ENCODE results near the gene MYB. TPM values are rescaled to one million over a fixed set of nuclear protein-coding genes. Genes with fewer than 3 reads are reported as not detected.
A peak's percentile ranks its signal among the peaks of the same experiment; 100 is the strongest.

The MYB gene
- total RNA-seq, 1 donor from 2014 or later = 0.21 TPM

DNA sequence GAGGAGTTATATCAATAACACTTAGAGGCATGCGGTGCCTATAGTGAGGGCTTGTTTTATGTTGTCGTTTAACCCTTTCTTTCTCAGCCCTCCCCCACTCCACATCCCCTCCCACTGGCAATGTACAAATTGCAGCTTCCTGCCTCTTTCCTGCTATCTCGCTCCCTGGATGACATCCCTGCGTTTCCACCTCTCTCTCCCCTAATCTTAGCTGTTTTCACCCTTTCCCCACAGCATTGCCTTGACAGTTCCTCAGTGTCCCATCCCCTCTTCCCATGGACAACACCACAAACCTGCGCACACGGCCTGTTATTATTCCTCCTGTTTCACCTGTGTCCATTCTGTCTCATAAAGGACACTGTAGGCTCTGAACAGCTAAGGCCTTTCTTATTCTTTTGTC is 34.5 kb downstream of the MYB start:
- DNase-seq (ENCODE audit: low read depth) = no peak

DNA sequence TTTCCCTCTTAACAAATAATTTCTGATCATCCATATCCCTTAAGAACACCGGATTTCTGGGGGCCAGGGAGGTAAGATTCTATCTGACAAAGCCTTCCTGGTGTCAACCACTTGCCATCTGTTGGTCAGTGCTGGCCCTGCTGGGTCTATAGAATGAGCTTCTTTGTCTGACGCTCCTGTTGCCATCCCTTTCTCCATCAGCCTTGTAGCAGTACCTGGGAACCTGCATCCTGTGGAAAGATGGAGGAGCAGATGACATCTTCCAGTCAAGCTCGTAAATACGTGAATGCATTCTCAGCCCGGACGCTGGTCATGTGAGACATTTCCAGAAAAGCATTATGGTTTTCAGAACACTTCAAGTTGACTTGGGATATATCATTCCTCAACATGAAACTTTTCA is 36.6 kb downstream of the MYB start:
- DNase-seq (ENCODE audit: low read depth) = no peak

- no peak for DNase-seq (ENCODE audit: low read depth)
These were observed 38.2 kb downstream of the MYB start for GRCh38 chr6:135219346-135219745.

DNA sequence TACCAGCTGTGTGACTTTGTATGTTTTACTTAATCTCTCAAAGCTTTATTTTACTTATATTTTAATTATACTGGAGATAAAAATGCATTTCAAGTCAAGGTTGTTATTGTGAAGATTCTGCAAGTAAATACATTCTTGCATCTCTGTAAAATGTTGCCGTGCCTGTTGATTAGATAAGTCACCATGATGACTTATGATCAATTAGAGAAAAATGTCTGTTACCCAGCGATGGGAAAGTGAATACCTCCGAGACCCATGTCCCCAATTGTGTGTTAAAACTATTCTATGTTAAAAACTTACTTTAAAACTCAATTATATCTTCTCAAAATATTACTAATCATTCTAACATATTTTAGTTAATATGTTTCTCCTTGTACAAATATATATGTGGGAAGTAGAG is 39.9 kb downstream of the MYB start:
- DNase-seq (ENCODE audit: low read depth) = no peak

- DNase-seq (ENCODE audit: low read depth) = no peak
These were observed 40.4 kb downstream of the MYB start for GRCh38 chr6:135221505-135221904.

DNA sequence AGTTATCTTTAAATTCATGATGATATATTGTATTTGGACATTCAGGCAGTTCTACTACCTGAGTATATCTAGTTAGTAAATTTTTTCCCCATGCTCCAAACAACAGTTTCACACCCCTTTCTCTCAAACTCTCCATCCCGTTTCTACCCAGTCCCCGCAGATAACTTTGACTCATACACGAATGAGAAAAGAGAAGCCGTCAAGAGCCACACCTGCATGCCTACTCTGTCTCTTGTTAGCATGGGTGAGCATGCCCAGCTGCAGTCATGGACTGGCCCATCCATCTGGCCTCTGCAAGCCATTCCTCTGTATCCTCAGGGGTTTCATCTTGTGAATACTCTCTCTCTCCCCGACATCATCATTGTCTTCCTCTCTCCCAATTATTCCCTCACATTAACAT is 41.5 kb downstream of the MYB start:
- no peak for DNase-seq (ENCODE audit: low read depth)

DNA sequence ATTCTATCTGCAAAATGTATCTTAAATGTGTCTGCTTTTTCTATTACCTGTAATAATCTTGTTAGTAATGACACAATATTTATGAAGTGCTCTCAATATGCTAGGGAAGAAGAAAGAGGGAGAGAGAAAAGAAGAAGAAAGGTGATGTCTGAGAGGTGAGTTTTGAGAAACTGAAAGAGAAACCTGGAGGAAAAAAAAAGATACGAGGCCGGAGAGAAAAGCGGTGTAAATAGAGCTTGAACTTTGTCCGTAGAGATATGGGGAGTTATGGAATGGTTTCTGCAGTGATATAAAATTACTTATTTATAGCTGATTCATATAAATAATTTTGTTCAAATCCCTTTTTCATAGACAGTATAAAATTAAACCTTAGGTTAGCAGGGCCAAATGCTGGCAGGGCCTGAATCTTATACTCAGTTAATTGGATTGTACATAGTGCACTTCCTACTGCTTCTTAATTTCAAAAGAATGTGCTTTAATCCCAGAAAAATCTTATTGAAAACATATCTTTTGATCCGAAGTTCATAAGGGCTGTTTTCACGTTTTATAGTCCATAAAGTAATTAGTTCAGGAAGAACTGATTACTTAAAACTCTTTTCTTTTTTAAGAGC is 43.0 kb downstream of the MYB start:
- no peak for DNase-seq (ENCODE audit: low read depth)

DNA sequence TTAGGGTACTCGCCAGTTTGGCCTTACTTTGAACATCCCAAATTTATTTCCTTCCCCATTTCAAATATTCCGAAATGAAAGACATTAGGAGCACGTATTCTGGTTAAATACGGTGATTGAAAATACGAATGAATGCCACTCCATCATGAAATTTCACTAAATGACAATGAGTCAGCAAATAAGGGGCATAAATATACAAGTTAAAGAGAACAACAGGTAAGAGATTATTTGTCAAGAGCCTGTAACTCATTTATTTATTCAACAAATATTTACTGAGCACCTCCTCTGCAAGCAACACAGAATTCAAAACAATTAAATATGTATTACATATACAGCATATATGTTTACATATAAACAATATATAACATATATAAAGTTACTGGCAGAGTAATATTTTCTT is 44.8 kb downstream of the MYB start:
- no peak for DNase-seq (ENCODE audit: low read depth)

DNA sequence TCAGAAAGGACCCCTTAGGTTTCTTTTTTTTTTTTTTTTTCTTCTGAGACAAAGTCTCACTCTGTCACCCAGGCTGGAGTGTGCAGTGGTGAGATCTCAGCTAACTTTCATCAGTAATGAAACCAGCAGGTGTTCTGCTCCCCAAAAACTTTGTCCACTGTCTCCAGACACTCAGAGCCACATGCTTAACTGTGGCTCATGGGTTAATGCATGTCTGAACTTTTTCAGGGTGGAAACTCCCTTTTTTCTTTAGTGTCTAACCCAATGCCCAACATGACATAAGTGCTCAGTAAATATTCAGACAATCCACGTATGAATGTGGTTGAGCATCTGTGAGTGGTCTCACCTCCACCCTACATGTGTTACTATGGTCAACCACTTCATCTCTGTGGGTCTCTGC is 45.4 kb downstream of the MYB start:
- no peak for DNase-seq (ENCODE audit: low read depth)

DNA sequence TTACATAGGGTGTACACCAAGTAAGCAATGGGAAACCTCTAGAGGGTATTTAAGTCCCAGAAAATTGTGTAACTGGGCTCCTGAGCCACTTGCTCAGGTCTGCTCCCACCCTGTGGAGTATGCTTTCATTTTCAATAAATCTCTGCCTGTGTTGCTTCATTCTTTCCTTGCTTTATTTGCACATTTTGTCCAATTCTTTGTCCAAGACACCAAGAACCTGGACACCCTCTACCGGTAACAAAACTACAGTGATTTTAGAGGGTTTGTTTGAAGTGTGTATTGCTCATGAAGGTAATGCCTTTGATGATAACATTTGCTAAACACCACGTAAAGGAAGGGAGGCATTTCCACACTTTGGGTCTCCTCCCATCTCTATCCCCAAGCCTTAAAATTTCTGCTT is 46.2 kb downstream of the MYB start:
- DNase-seq (ENCODE audit: low read depth) = no peak

DNA sequence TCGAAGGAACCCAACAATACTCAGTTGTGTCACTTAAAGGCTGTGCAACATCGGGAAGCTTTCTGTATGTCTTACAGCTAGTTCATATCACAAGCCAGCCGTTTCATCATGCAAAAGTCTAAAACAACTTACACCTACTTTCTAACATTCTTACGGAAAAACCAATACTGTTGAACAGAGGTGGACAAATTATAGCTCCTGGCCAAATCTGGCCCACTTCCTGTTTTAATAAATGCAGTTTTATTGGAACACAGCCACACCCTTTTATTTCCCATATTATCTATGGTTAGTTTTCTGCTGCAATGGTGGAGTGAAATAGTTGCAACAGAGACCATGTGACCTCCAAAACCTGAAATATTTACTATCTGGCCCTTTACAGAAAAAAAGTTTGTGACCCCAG is 46.6 kb downstream of the MYB start:
- DNase-seq (ENCODE audit: low read depth) = no peak

GRCh38 chr6:135228486-135228885 is 47.4 kb downstream of the MYB start:
- no peak for DNase-seq (ENCODE audit: low read depth)

GRCh38 chr6:135229996-135230395 is 48.9 kb downstream of the MYB start:
- no peak for DNase-seq (ENCODE audit: low read depth)

DNA sequence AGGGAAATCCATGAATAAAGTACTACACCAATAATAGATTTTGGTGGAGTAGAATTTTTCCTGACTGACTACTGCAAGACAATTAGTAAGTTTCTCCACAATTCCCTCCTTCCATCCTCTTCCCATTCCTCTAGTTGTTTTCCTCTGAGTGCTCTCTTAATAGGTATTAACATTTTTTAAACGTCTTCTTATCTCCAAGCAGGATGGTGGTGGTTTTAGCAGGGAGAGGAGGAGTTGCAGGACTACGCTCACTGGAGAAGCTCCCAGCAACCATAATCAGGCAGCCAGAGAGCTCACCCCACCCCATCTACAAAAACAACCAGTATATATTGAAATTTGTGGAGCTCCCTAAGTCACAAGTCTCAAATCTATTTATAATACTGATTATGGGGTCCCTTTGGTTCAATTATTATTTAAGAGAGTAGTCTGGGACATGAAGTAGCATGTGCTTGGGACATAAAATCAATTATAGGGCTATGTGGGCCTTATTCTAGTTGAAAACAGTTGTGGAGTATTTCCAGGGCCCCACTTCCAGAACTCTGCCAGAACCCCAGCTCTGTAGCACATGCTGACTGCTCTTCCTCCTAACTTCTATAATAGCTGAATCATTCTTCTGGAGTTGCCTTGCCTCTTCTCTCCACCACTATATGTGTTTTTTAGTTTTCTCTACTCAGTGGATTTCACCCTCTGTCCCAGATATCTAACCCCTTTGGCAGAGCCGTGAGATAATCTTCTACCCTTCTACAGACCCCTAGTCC is 49.8 kb downstream of the MYB start:
- DNase-seq (ENCODE audit: low read depth) = no peak

- DNase-seq (ENCODE audit: low read depth) = no peak
These were observed 50.3 kb downstream of the MYB start for GRCh38 chr6:135231469-135231844.

- peak; percentile 58 for DNase-seq (ENCODE audit: low read depth)
These were observed 52.8 kb downstream of the MYB start for GRCh38 chr6:135233686-135234491.

DNA sequence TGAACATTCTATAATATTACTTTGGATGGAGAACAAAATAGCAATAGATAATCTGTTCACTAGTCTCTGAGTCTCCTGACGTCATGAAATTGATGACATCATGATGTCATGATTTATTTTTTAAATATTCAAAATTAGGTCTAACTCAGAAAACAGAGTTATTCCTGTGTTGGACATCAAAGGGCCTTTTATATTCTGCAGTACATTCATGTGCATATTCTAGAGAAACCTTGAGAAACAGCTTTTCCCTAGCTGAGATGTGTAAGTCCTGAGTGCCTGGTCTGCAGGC is 53.3 kb downstream of the MYB start:
- no peak for DNase-seq (ENCODE audit: low read depth)

DNA sequence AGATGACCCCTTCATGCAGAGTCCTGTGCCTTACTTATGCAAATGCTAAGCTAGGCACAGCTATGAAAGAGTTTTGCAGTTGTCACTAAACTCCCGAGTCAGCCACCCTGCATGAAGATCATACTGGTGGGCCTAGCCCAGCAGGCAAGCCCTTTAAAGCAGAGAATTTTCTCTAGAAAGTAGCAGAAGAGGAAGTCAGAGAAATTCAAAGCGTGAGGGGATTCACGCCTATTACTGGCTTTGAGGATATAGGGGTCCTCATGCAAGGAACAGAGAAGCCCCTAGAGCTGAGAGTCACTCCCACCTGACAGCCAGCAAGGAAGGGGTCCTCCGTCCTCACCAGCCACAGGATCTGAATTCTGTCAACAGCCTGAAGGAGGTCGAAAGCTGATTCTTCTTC is 54.6 kb downstream of the MYB start:
- DNase-seq (ENCODE audit: low read depth) = no peak

DNA sequence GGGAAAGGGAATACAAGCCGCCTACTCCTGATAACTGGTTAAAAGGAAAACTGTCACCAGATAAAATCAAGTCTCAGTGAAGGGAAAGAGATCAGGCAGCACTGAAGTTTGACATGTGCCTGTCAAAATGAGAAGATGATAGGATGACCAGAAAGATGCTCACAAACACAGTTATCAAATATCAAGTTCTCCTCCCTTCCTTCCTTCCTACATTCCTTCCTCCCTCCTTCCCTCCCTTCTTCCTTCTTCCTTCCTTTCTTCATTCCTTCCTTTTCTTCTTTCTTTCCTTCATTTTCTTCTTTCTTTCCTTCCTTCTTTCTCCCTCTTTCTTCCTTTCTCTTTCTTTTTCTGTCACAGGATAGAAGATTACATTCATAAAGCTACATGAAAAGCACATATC is 55.2 kb downstream of the MYB start:
- DNase-seq (ENCODE audit: low read depth) = no peak

DNA sequence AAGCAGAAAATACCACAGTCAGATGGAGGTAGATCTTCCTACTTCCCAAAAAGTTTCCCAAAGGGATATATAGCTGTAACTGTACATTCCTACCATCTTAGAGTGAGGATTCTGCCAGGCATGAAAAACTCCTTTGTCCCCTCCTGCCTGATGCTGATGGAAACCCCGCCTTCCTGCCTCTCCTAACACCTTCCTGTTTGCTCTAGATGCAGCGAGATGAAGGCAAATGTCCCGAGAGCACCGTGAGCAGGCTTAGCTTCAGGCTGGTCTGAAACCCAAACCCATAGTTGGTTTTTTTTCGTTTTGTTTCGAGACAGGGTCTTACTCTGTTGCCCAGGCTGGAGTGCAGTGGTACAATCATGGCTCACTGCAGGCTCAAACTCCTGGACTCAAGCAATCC is 55.6 kb downstream of the MYB start:
- DNase-seq (ENCODE audit: low read depth) = no peak

DNA sequence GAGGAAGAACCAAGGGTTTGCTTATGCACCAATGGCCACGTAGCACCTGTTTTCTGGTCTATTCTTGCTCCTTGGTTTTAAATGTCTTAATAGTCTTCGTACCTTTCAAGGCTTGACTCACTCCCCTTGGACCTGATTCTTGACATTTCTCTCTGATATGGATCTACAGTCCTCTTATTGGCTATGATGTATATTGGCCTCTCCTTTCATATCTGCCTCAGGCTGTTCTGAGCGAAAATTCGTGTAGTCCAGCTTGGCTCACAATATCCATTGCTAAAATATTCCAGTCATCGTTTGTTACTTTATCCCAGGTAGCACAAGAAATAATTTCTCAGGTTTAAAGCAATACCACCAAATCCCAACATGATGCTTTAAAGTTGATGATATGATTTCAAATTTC is 59.6 kb downstream of the MYB start:
- no peak for DNase-seq (ENCODE audit: low read depth)

GRCh38 chr6:135243871-135244796 is 63.0 kb downstream of the MYB start:
- DNase-seq (ENCODE audit: low read depth) = no peak
